ENCODE data around the gene EEF1G. TPM values are rescaled to one million over a fixed set of nuclear protein-coding genes. Genes with fewer than 3 reads are reported as not detected.

EEF1G gene
- total RNA-seq, 1 experiment from 2014 or later = 2,603 TPM

GRCh38 chr11:62546244-62546928 lies 27.3 kb downstream of the EEF1G start, which contains the start of gene AHNAK:
TSS of gene AHNAK (minus strand) at chr11:62546806. CDS start at chr11:62536098, 10,708 bp downstream.
- DNase-seq (ENCODE audit: low read depth) = peak; percentile 51
- in situ Hi-C loops (cut with HindIII; ENCODE audit: low pct_unique_long_range_greater_than_20kb, low sequenced_read_pairs) = no loop called here

DNA sequence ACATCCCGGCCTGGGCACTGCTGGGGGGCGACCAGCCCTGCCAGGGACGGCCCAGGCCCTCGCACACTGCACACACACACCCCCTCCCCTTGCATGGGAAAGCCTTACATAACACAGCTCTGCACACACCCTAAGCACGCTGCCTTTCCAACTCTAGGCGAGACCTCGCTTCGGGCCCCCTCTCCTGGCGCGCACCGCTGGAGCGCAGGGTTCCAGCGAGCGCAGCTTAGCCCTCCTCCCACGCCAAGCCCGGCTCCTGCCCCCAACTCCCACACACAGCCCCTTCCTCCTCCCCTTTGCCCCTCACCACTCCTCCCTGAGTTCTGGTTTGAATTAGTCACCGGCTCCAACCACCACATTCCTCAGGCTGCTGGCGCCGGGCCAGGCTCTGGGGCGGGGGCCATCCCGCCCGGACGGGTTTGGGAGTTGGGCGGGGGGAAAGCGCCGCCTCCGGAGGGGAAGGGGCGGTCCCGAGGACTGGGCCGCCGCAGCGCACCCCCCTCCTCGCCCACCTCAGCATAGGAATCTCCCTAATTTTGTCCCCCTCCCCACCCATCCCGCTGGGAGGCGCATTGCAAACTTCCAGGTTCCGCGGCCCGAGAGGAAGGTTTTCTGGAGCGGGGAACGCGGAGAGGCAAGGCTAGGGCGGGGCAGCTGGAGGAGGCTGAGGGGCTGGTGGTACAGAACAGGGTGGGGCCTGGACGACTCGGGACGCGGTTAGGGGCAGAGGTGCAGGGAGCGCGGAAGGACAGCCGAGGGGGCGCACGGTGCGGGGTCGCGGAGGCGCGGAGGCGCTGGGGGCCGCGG lies 28.1 kb downstream of the EEF1G start:
- in situ Hi-C loops (cut with HindIII; ENCODE audit: low pct_unique_long_range_greater_than_20kb, low sequenced_read_pairs) = no loop called here
- DNase-seq (ENCODE audit: low read depth) = peak; percentile 91

DNA sequence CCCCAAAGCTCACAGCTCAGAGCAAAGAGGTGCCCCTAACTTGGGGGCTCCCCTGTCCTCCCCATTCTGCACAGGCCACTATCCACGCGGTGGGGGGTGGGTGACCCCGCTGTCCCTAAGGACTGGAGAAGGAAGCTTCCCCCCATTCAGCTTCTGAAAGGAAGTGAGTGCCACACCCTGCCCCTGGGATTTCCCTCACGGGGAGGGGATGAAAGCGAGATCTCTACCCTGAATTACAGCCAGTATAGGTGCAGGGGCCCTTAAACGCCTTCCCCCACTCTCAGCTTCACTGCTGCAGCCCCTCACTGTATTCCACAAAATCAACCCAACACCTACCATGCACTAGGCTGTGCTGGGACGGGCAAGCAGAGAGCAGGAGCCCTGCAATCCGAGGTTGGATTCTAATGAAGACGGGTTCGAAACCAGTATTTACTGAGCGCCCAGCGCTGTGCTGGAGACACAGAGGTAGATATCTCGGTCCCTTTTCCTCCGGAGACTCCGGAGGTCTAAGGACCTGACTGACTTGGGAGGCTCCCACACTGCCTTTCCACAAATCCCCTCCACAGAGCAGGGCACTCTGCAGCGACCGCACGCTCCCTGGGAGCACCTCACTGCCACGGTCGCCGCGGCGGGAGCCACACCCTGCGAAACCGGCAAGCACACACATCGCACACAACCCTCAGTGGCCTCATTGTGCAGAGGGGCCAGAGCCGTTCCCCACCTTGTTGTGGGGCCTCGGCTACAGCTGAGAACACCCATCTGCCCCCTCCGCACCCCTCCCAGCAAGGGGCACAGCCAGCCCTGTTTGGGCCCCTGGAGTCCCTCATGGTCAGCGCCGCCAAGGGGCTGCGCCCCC lies 28.9 kb downstream of the EEF1G start:
- no peak for DNase-seq (ENCODE audit: low read depth)
- in situ Hi-C loops (cut with HindIII; ENCODE audit: low pct_unique_long_range_greater_than_20kb, low sequenced_read_pairs) = no loop called here

DNA sequence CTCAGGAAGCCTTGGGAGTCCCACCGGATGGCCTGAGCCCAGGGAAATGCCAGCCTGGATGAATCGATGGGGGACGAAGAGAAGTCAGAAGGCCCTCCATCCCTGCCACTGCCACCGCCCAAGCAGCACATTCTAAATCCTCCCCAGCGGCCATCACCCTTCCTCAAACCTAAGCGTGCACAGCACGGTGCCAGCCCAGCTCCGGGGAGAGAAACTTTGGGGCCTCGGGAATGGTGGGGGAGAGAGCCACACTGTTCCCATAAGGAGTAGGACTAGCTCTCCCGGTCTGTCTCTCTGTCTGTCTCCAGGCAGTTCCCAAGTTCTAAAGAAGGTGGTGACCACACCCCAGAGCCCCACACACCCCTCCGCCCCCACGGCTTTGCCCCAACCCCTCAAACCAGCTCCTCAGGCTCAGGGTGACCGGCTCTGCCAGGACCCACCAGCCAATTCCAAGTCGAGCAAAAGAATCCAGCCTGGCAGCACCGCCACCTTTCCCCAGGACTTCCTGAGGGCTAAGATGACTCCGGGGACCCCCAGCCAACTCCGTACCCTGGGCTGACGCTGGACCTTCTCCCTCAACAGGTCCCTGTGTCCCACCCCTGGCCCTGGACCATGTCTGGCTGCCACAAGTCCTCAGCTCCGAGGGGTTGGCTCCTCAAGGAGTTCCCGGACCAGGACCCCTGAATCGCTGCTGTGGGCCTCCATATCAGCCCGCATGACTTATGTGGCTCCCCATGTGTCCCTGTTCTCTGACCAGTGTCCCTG lies 29.8 kb downstream of the EEF1G start:
- in situ Hi-C loops (cut with HindIII; ENCODE audit: low pct_unique_long_range_greater_than_20kb, low sequenced_read_pairs) = no loop called here
- no peak for DNase-seq (ENCODE audit: low read depth)

DNA sequence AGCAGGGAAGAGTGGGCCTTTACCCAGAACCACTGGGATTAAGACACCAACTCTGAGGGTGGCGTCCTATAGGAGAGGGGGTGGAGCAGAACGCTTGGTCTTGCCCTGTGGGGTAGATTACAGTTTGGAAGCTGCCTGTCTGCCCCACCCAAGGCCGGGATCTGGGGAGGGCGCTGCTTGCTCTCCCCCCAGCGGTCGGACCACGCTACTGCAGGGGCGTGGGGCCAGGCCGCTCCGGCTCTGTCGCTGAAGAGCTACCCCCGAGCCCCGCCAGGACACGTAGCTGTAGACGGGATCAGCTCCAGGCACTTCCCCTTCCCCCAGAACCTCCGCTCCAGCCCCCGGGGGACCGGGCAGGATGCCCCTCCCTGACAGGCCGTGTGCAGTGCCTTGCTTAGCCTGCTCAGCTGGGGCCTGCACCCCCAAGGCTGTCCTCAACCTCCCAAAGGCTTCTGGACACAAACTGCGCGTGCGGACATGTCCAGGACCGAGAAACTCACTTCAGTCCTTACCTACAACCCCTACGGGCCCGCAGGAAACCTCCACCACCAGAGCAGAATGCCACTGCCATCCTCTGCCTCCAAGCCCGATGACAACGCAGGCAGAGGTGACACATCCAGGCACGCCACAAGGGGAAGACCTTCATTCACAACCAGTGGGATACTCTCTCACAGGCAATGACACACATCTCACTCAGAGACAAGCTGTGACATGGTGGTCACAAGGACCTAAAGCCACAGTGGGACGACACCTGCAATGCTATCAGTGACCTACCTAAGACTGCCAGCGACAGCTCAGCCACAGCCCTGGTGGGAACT lies 30.7 kb downstream of the EEF1G start:
- DNase-seq (ENCODE audit: low read depth) = peak; percentile 82
- in situ Hi-C loops (cut with HindIII; ENCODE audit: low pct_unique_long_range_greater_than_20kb, low sequenced_read_pairs) = no loop called here

DNA sequence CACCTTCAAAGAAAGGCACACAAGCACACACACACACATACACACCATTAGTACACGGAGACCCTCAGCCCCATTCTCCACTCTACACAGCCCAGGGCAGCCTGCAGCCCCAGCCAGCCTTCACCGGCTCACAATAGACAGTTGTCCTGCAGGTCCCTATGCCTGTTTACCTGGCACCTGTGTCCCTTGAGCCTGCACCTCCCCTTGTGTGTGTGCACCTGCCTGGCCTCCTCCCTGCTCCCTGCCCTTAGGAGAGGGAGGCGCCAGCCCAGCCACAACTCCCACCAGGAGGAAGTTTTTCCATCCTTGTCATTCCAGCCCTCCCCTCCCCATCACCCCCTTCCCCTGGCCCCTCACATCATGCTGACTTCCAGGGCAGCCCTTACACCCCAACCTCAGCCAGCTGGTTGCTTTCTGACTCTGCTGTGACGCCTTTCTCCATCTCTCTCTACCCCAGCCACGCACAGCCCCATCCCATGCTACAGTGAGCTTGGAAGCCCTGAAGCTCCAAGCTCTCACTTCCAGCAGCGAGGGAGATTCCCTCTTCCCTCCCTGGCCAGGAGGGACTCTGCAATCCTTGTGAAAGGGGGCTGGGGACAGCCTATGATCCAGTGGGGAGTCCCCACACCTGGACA lies 31.5 kb downstream of the EEF1G start:
- in situ Hi-C loops (cut with HindIII; ENCODE audit: low pct_unique_long_range_greater_than_20kb, low sequenced_read_pairs) = no loop called here
- DNase-seq (ENCODE audit: low read depth) = no peak

DNA sequence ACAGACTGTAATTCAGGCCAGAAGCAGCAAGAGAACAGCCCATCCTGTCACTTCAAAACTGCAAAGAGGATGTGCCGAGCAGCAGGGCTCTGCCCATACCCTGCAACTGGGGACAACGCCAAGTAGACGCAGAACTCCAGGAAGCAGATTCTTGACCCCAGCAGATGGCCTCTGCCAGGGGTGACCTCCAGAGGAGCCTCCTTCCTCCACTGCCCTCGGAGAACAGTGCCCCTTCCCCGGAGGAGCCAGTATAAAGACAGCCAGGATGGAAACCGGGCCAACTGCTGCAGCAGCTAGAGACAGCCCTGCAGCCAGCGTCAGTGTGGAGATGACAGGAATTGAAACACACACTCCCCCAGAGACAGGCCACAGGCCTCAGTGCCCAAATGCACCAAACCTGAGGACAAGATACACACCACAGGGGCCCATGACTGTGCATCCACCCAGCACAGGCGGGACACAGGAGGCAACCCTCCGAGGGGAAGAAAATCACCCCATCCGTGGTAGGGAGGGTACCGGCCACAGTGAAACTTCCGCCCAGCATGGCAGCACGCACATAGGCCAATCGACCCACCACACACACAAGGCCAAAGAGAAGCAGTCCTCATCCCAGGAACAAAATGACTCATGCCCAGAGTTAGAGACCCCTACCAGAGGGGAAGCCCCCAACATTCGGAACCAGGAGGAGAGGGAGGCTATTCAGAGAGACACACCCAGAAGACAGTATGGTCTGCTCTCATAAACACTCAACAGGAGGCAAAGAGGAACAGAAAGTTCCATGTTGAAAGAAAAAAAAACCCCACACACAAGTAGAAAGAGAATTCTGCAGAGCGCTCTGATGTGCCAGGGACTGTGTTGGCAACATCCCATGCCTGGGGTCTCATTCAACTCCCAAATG lies 32.6 kb downstream of the EEF1G start:
- no peak for DNase-seq (ENCODE audit: low read depth)
- in situ Hi-C loops (cut with HindIII; ENCODE audit: low pct_unique_long_range_greater_than_20kb, low sequenced_read_pairs) = no loop called here

GRCh38 chr11:62539238-62539925 lies 34.3 kb downstream of the EEF1G start:
- in situ Hi-C loops (cut with HindIII; ENCODE audit: low pct_unique_long_range_greater_than_20kb, low sequenced_read_pairs) = no loop called here
- DNase-seq (ENCODE audit: low read depth) = peak; percentile 76

DNA sequence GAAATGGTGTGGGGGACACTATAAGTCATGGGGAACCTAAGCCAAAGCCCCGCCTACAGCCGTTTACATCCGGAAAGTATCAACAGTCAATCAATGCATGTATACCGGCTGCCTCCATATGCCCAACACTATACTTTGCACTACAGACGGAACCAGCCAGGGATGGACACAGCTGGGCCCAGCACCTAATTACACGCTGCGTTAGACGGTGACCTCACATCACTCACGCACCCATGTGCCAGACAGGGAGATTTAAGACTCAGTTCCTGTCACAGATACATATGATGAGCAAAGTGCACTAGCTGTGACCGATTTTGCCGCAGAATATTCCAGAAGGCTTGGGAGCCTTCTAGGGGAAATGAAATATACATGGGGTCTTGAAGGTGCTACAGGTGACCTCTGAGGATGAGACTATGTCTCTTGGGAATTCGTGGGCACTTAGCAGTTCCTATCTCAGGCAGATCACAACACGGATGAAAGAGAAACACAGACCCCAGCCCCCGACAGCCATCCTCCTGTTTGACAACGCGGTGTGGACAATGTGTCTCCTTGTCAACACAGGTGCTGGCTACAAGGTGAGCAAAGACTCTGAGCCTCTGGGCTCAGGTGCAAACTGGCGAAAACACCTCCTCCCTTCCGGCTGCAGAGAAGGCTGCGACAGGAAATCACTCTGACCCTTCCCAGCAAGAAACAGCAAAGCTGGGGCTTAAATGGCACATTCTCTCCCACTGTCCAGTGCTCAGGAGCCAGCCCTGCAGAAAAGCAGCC lies 35.0 kb downstream of the EEF1G start:
- in situ Hi-C loops (cut with HindIII; ENCODE audit: low pct_unique_long_range_greater_than_20kb, low sequenced_read_pairs) = no loop called here
- no peak for DNase-seq (ENCODE audit: low read depth)

DNA sequence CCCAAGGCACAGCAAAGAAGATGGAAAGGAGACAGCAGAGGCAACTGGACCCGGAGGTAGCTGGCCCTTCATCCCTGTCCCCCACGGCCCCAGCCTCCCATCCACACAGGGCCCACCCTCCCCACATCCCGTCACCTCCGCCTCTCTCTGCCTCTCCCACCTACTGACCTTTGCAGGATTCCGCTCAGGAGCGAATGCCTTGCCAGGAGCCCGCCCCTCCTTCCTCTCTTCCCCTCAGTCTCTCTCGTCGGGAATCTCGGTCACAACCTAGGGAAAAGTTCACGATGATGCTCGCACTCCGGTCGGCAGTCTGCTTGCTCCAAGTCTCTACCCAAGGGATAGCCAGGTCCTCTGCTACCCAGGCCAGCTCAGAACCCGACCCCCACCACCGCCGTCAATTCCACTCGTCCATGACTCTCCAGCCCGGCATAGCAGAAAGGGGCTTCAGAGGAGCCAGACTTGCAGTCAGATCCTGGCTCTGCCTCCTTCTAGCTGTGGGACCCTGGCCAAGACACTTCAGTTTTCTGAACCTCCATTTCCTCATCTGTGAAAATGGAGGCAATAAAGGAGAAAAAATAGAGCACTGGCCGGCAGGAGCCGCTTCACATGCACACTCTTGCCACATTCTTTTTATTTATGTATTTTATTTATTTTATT lies 37.3 kb downstream of the EEF1G start:
- no peak for DNase-seq (ENCODE audit: low read depth)
- in situ Hi-C loops (cut with HindIII; ENCODE audit: low pct_unique_long_range_greater_than_20kb, low sequenced_read_pairs) = no loop called here

DNA sequence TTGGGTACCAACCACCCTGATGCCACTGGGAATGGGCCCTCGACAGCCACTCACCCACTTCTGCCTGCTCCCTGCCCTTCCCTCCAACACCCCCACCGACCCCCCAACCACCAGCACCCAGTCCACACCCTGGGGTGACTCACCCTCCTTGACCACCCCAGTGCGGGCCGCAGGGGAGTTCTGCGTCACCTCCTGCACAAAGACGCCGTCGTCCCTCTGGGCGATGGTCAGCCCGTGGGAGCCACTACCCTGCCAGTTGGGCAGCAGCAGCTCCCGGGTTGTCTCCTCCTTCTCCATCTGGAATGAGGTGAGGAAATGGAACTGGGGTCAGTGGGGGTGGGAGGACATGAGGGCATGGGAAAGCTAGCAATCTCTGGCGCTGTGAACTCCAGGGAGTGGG lies 37.9 kb downstream of the EEF1G start:
- no peak for DNase-seq (ENCODE audit: low read depth)
- in situ Hi-C loops (cut with HindIII; ENCODE audit: low pct_unique_long_range_greater_than_20kb, low sequenced_read_pairs) = no loop called here

DNA sequence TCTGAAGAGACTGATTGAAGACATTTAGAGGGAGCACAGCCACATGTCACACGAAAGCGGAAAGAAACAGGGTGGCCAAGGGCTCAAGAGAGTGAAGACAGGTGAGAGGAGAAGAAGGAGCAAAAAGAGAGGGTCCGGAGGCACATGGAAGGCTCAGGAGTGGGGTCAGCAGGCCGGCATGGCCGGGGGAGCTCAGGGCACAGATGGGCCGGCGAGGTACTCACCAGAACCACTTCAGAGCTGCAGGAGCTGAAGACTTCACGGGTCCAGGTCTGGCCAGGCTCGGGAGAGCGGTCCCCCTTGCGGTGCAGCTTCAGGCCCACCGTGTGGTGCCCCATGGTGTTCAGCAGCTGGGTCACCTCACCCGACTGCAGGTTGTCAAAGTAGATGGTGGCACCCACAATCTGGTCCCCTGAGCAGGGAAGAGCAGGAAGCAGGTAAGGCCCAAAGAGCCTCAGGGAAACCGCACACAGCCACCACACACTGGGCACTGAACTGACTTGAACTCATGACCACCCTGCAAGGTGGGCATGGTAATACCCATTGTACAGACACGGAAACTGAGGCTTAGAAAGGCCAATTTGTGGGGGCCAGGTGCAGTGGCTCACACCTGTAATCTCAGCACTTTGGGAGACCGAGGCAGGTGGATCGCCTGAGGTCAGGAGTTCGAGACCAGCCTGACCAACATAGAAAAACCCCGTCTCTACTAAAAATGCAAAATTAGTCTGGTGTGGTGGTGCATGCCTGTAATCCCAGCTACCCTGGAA lies 38.7 kb downstream of the EEF1G start:
- in situ Hi-C loops (cut with HindIII; ENCODE audit: low pct_unique_long_range_greater_than_20kb, low sequenced_read_pairs) = no loop called here
- no peak for DNase-seq (ENCODE audit: low read depth)

DNA sequence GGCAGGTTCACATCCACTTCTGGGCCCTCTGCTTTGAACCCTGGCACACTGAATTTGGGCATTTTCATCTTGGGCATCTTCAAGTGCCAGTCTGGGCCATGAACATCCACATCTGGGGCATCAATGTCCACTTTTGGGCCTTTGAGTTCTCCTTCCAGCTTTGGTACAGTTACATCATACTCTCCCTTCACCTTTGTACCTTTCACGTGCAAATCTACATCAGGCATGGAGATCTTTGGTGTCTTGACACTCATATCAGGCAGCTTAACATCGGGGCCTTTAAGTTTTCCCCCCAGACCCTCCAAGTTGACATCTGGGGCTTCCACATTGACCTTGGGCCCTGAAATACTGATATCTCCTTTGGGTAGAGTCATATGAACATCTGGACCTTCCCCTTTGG lies 41.6 kb downstream of the EEF1G start:
- in situ Hi-C loops (cut with HindIII; ENCODE audit: low pct_unique_long_range_greater_than_20kb, low sequenced_read_pairs) = no loop called here
- DNase-seq (ENCODE audit: low read depth) = no peak
